Measurements from ENCODE around the gene APLP2. TPM values are rescaled to one million over a fixed set of nuclear protein-coding genes. Genes with fewer than 3 reads are reported as not detected.

APLP2 gene
- total RNA-seq, 3 donors from 2014 or later (not counting 1 experiment from before 2014, with no cell fraction given): 99.8 to 119 (median 116) TPM

DNA sequence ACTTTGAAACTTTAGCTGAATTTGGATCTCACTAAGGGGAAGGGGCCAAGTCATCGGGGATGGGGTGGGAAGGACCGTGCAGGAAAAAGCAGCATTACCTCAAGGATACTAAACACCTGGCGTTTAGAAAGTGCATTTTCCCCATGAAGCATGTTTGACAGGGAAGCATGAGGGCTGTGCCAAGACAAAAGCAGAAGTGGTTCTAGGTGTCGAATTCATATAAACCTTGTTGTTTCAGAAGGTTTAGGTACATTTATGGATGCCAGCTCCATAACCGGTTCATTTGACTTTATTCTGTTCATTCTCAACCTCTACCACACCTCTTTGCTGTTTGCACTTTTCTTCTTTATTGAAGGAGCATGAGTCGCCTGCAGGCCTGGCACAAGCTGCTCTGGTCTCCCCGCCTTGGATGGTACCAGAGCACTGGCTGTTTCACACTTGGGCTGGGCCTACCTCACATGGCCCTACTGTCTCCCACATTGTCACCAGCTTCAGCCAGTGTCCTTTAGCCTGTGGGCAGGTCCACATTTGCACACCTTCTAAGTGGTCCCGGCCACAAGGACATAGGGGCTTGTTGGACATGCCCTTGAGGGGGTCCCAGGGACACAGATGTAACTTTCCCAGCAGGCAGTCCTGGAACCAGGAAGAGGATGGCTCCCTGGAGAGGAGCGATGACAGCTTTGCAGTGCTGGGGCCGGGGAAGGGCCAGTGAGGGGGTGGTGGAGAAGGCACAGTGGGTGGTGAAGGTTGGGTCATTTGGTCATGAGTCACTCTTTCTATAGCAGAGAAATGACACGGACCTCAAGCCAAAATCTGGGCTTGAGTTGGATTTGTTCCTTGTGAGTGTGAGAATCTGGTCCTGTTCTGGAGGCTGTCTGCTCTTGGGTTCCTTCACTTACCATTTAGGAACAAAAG is 86.7 kb downstream of the APLP2 start:
- no peaks in the 10 kb centered on the region for H3K9me3 Mint-ChIP-seq
- Histone ChIP-seq H3K27me3 (ENCODE audit: control insufficient read depth, insufficient read depth, low read length) (no peaks in the 10 kb centered on the region), H3K4me3 (ENCODE audit: low read length) (no peak overlapping the region), H3K9me3 (ENCODE audit: control insufficient read depth, insufficient read depth, low read length) (no peaks in the 10 kb centered on the region), H3K27ac (ENCODE audit: low read length) (no peak overlapping the region), H3K4me1 (ENCODE audit: control insufficient read depth, insufficient read depth, low read length) (peaks cover 19% of the 10 kb centered on the region), H3K36me3 (ENCODE audit: control insufficient read depth, insufficient read depth, low read length) (no peaks in the 10 kb centered on the region)
- ATAC-seq (no peak), DNase-seq (no peak)
- 75% methylated on average over 11 of the region's 11 CpGs for WGBS (ENCODE audit: insufficient coverage)
- peaks cover 8% of the 10 kb centered on the region for H3K36me3 Mint-ChIP-seq
- TF ChIP-seq, protein P1, sequence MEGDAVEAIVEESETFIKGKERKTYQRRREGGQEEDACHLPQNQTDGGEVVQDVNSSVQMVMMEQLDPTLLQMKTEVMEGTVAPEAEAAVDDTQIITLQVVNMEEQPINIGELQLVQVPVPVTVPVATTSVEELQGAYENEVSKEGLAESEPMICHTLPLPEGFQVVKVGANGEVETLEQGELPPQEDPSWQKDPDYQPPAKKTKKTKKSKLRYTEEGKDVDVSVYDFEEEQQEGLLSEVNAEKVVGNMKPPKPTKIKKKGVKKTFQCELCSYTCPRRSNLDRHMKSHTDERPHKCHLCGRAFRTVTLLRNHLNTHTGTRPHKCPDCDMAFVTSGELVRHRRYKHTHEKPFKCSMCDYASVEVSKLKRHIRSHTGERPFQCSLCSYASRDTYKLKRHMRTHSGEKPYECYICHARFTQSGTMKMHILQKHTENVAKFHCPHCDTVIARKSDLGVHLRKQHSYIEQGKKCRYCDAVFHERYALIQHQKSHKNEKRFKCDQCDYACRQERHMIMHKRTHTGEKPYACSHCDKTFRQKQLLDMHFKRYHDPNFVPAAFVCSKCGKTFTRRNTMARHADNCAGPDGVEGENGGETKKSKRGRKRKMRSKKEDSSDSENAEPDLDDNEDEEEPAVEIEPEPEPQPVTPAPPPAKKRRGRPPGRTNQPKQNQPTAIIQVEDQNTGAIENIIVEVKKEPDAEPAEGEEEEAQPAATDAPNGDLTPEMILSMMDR (IDR thresholded peaks at IDR 0.05): no peak
- H3K4me3 Mint-ChIP-seq: no peak overlapping the region
- peaks cover 25 to 30% of the 10 kb centered on the region in 2 donors for H3K27me3 Mint-ChIP-seq (ENCODE audit: low read depth in 2 of 2)
- H3K27ac Mint-ChIP-seq: no peak overlapping the region
- peaks cover 7 to 8% of the 10 kb centered on the region in 2 donors for H3K4me1 Mint-ChIP-seq
- intact Hi-C loops (cut with micrococcal nuclease): no loop called here

DNA sequence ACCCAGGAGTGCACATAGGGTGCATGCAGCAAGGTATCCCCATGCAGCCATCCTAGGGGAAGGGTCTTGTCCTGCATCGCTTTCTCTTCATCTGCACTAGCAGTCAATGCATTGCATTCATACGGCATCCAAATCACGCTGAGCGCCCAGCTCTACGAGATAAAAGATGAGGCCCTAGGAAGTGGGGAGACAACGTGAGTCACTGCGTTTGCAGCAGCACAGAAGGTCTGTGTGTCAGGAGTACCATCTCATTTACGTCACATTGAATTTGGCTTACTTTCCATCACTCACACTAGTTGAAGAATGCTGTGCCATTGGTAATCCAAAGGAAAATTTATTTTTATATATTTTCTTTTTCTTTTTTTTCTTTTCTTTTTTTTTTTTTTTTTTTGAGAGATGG is 87.4 kb downstream of the APLP2 start:
- Histone ChIP-seq H3K27ac (ENCODE audit: low read length) (no peak overlapping the region), H3K27me3 (ENCODE audit: control insufficient read depth, insufficient read depth, low read length) (no peaks in the 10 kb centered on the region), H3K4me3 (ENCODE audit: low read length) (no peak overlapping the region), H3K36me3 (ENCODE audit: control insufficient read depth, insufficient read depth, low read length) (no peaks in the 10 kb centered on the region), H3K4me1 (ENCODE audit: control insufficient read depth, insufficient read depth, low read length) (peaks cover 24% of the 10 kb centered on the region), H3K9me3 (ENCODE audit: control insufficient read depth, insufficient read depth, low read length) (no peaks in the 10 kb centered on the region)
- DNase-seq (no peak), ATAC-seq (no peak)
- H3K4me1 Mint-ChIP-seq: peaks cover 7 to 8% of the 10 kb centered on the region in 2 donors
- peaks cover 8% of the 10 kb centered on the region for H3K36me3 Mint-ChIP-seq
- TF ChIP-seq, protein P1 (IDR thresholded peaks at IDR 0.05): no peak
- intact Hi-C loops (cut with micrococcal nuclease): no loop called here
- WGBS (ENCODE audit: insufficient coverage): 96% methylated on average over 7 of the region's 8 CpGs
- H3K27me3 Mint-ChIP-seq (ENCODE audit: low read depth in 2 of 2): peaks cover 33 to 37% of the 10 kb centered on the region in 2 donors
- H3K9me3 Mint-ChIP-seq: no peaks in the 10 kb centered on the region
- H3K27ac Mint-ChIP-seq: no peak overlapping the region
- H3K4me3 Mint-ChIP-seq: no peak overlapping the region

DNA sequence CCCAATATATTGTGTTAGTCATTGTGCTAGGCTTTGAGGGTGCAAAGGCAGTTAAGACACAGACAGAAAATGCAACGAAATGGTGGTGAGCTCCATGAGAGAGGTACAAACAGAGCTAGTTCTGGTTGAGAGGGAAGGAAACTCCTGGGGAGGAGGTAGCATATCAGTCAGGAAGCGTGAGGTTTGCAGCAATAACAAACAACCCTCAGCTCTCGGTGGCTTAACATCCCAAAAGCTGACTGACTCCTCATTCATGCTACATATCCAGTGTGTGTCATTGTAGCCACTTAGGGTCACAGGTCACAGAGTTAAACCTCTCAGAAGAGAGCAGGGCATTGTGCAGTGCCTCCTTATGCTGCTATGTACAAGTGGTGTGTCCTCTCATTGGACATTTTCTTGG is 88.1 kb downstream of the APLP2 start:
- H3K27me3 Mint-ChIP-seq (ENCODE audit: low read depth in 2 of 2): peaks cover 38 to 43% of the 10 kb centered on the region in 2 donors
- no peak overlapping the region for H3K4me3 Mint-ChIP-seq

More for the DNA sequence above, 88.1 kb downstream of the APLP2 start:
- Mint-ChIP-seq H3K36me3 (peaks cover 8% of the 10 kb centered on the region), H3K4me1 (peaks cover 7 to 8% of the 10 kb centered on the region in 2 donors), H3K9me3 (no peaks in the 10 kb centered on the region), H3K27ac (no peak overlapping the region)
- H3K4me3 ChIP-seq (ENCODE audit: low read length): no peak overlapping the region
- no peaks in the 10 kb centered on the region for H3K27me3 ChIP-seq (ENCODE audit: control insufficient read depth, insufficient read depth, low read length)
- ATAC-seq: no peak
- DNase-seq: no peak
- H3K36me3 ChIP-seq (ENCODE audit: control insufficient read depth, insufficient read depth, low read length): no peaks in the 10 kb centered on the region
- WGBS (ENCODE audit: insufficient coverage): 56% methylated on average over 3 of the region's 3 CpGs
- intact Hi-C loops (cut with micrococcal nuclease): no loop called here
- H3K4me1 ChIP-seq (ENCODE audit: control insufficient read depth, insufficient read depth, low read length): peaks cover 25% of the 10 kb centered on the region
- no peak overlapping the region for H3K27ac ChIP-seq (ENCODE audit: low read length)
- H3K9me3 ChIP-seq (ENCODE audit: control insufficient read depth, insufficient read depth, low read length): no peaks in the 10 kb centered on the region
- TF ChIP-seq, protein P1 (IDR thresholded peaks at IDR 0.05): no peak

Measured in natural killer cell (primary cell).